DND-41 (cell line): ENCODE results near the gene FOXO4.
A peak's percentile ranks its signal among the peaks of the same experiment; 100 is the strongest.

Experiments used
- ATAC-seq: fragments of 200-7000 bp; cut with Tn5 transposase; 3 replicates; pipeline ENCODE4 v1.9.1; 2021; ENCODE audit warnings: low read depth; ENCODE audit not compliant: insufficient read depth
- DNase-seq: peaks from one replicate; pipeline ENCODE4 v3.0.0-alpha.2; 2020
- H2AFZ ChIP-seq: 2 replicates; pipeline ENCODE4 v1.6.0; 2012; ENCODE audit warnings: low read depth, low read length
- H3K27ac ChIP-seq: 2 replicates; pipeline ENCODE4 v1.5.1; 2012; ENCODE audit warnings: low read length, inconsistent platforms
- H3K27me3 ChIP-seq: fragments of 200-600 bp; sonication (generic); 2 replicates; pipeline ENCODE4 v1.6.0; 2012; ENCODE audit warnings: low read length, mild to moderate bottlenecking, inconsistent platforms; ENCODE audit not compliant: insufficient read depth, poor library complexity
- H3K36me3 ChIP-seq: 2 replicates; pipeline ENCODE4 v1.5.1; 2012; ENCODE audit warnings: low read length, inconsistent platforms; ENCODE audit not compliant: insufficient read depth
- H3K4me1 ChIP-seq: 2 replicates; pipeline ENCODE4 v1.5.1; 2012; ENCODE audit warnings: mild to moderate bottlenecking, low read length; ENCODE audit not compliant: insufficient read depth
- H3K4me2 ChIP-seq: 2 replicates; pipeline ENCODE4 v1.6.0; 2012; ENCODE audit warnings: mild to moderate bottlenecking, moderate library complexity, low read length, inconsistent platforms; ENCODE audit not compliant: insufficient read depth
- H3K4me3 ChIP-seq, 2 experiments: fragments of 200-600 bp in 1 of 2; shearing (Covaris generic) in 1 of 2; 2 replicates each; pipeline ENCODE4 v1.5.1; 2012 to 2016; ENCODE audit warnings: inconsistent platforms in 2 of 2, low read length in 2 of 2, mild to moderate bottlenecking in 2 of 2, low read depth in 1 of 2, moderate library complexity in 1 of 2
- H3K79me2 ChIP-seq: 2 replicates; pipeline ENCODE4 v1.6.0; 2012; ENCODE audit warnings: low read length, inconsistent platforms; ENCODE audit not compliant: insufficient read depth
- H3K9ac ChIP-seq: 2 replicates; pipeline ENCODE4 v1.6.0; 2012; ENCODE audit warnings: low read depth, mild to moderate bottlenecking, inconsistent platforms, low read length, moderate library complexity
- H3K9me3 ChIP-seq: 2 replicates; pipeline ENCODE4 v1.5.1; 2012; ENCODE audit warnings: low read length, moderate library complexity, mild to moderate bottlenecking, inconsistent platforms; ENCODE audit not compliant: insufficient read depth, severe bottlenecking
- H4K20me1 ChIP-seq: 2 replicates; pipeline ENCODE4 v1.6.0; 2012; ENCODE audit warnings: low read length; ENCODE audit not compliant: insufficient read depth
- CTCF ChIP-seq: IDR thresholded peaks from 2 replicates; pipeline ENCODE4 v1.5.1; 2012; ENCODE audit warnings: borderline replicate concordance, low read length, moderate library complexity, mild to moderate bottlenecking; ENCODE audit not compliant: poor library complexity, severe bottlenecking; ENCODE audit errors: extremely low read depth
- EZH2 ChIP-seq: IDR thresholded peaks from 3 replicates; pipeline ENCODE4 v1.6.1; 2012; ENCODE audit warnings: borderline replicate concordance, low read depth, mild to moderate bottlenecking, moderate library complexity, low read length, inconsistent platforms; ENCODE audit not compliant: severe bottlenecking

The FOXO4 gene

GRCh38 chrX:71067089-71067488 lies 28.6 kb upstream of the FOXO4 start:
- ATAC-seq: no peak
- H2AFZ ChIP-seq: no peak overlapping the region
- no peak for TF ChIP-seq EZH2
- no peak for TF ChIP-seq CTCF

GRCh38 chrX:71067712-71068043 lies 28.0 kb upstream of the FOXO4 start:
- Histone ChIP-seq H4K20me1 (no peaks in the 10 kb centered on the region), H3K27ac (peak overlapping the region; percentile 85), H3K4me2 (peak overlapping the region; percentile 77), H3K9me3 (no peaks in the 10 kb centered on the region), H3K4me1 (peaks cover 23% of the 10 kb centered on the region), H3K4me3 (peak overlapping the region; percentile 65 to 90), H2AFZ (peak overlapping the region; percentile 83), H3K27me3 (no peaks in the 10 kb centered on the region), H3K36me3 (peaks cover 15% of the 10 kb centered on the region; the same call in 1 of the 2 replicates), H3K9ac (peak overlapping the region; percentile 70), H3K79me2 (peaks cover 38% of the 10 kb centered on the region)
- no peak for TF ChIP-seq CTCF
- no peak for TF ChIP-seq EZH2
- ATAC-seq: peak; percentile 1; the same call in 1 of the 3 replicates
- DNase-seq: no peak

More at GRCh38 chrX:71067089-71067488, 28.6 kb upstream of the FOXO4 start:
- Histone ChIP-seq H3K27ac (peak overlapping the region; percentile 85), H3K9ac (peak overlapping the region; percentile 70), H3K27me3 (no peaks in the 10 kb centered on the region), H3K4me1 (peaks cover 23% of the 10 kb centered on the region), H3K4me3 (peak overlapping the region; percentile 65 to 90; a peak in 3 of 4 replicates), H3K4me2 (peak overlapping the region; percentile 77), H3K9me3 (no peaks in the 10 kb centered on the region), H3K79me2 (peaks cover 38% of the 10 kb centered on the region), H4K20me1 (no peaks in the 10 kb centered on the region), H3K36me3 (peaks cover 18% of the 10 kb centered on the region; the same call in 1 of the 2 replicates)
- no peak for DNase-seq

GRCh38 chrX:71068044-71068918 lies 27.4 kb upstream of the FOXO4 start, which contains the start of gene SNX12:
TSS of gene SNX12 (minus strand) at chrX:71068334. CDS start at chrX:71068306, 28 bp downstream.
- Histone ChIP-seq H4K20me1 (no peaks in the 10 kb centered on the region), H2AFZ (peak within 1 kb of the TSS; percentile 93), H3K36me3 (peaks cover 12% of the 10 kb centered on the region; the same call in 1 of the 2 replicates), H3K4me1 (peaks cover 23% of the 10 kb centered on the region), H3K27ac (peak within 1 kb of the TSS; percentile 93), H3K79me2 (peaks cover 38% of the 10 kb centered on the region), H3K27me3 (no peaks in the 10 kb centered on the region), H3K9ac (peak within 1 kb of the TSS; percentile 70), H3K4me3 (peak within 1 kb of the TSS; percentile 65 to 90), H3K9me3 (no peaks in the 10 kb centered on the region), H3K4me2 (peak within 1 kb of the TSS; percentile 80)
- TF ChIP-seq EZH2: no peak
- no peak for TF ChIP-seq CTCF
- DNase-seq (peak; percentile 94), ATAC-seq (peak; percentile 97)
